Naive thymus-derived CD4-positive, alpha-beta T cell (primary cell): Measurements from ENCODE around the gene FOXP2. TPM values are rescaled to one million over a fixed set of nuclear protein-coding genes. Genes with fewer than 3 reads are reported as not detected.

ENCODE experiments used
- ATAC-seq: fragments of 150-1000 bp; cut with Tn5 transposase; 2 replicates; pipeline ENCODE4 v1.10.0; 2021; ENCODE audit warnings: mild to moderate bottlenecking, moderate library complexity
- CTCF ChIA-PET: fragments of 350-600 bp; sonication (Branson Sonifier 250); formaldehyde crosslinking; loops from one replicate; lab custom pipeline; 2021; ENCODE audit warnings: antibody characterized with exemption; lab: Charles Lee
- POLR2A ChIA-PET: fragments of 350-600 bp; sonication (Branson Sonifier 250); formaldehyde crosslinking; loops from one replicate; lab custom pipeline; 2021; ENCODE audit warnings: antibody characterized with exemption, inconsistent platforms; lab: Charles Lee
- DNase-seq, 9 donors: peaks; one replicate each; pipeline versions ENCODE4 v3.0.0 to v3.0.0-alpha.2; 2020 to 2022; ENCODE audit warnings: mixed read lengths in 1 of 9
- H3K27ac ChIP-seq: one replicate; pipeline ENCODE4 v1.7.0; 2013; ENCODE audit warnings: mild to moderate bottlenecking, low read depth, low read length, moderate library complexity
- H3K27me3 ChIP-seq, 2 donors: one replicate each; pipeline ENCODE4 v1.7.0; 2013; ENCODE audit warnings: low read length in 2 of 2, mild to moderate bottlenecking in 2 of 2, moderate library complexity in 2 of 2; ENCODE audit not compliant: control insufficient read depth in 2 of 2, insufficient read depth in 2 of 2
- H3K36me3 ChIP-seq, 3 experiments: 1 replicate in 2 of 3; 2 replicates in 1 of 3; pipeline ENCODE4 v1.7.0; 2013; ENCODE audit warnings: low read length in 3 of 3, mild to moderate bottlenecking in 3 of 3, moderate library complexity in 1 of 3; ENCODE audit not compliant: insufficient read depth in 3 of 3, control insufficient read depth in 2 of 3
- H3K4me1 ChIP-seq, 2 donors: one replicate each; pipeline ENCODE4 v1.7.0; 2013; ENCODE audit warnings: low read length in 2 of 2, mild to moderate bottlenecking in 2 of 2, moderate library complexity in 1 of 2; ENCODE audit not compliant: control insufficient read depth in 2 of 2, insufficient read depth in 2 of 2
- H3K4me3 ChIP-seq: 2 replicates; pipeline ENCODE4 v1.7.0; 2013; ENCODE audit warnings: mild to moderate bottlenecking, low read length
- H3K9me3 ChIP-seq, 3 experiments: 1 replicate in 2 of 3; 2 replicates in 1 of 3; pipeline ENCODE4 v1.7.0; 2013; ENCODE audit warnings: low read length in 3 of 3; ENCODE audit not compliant: control insufficient read depth in 2 of 3
- H3K27ac Mint-ChIP-seq, 9 donors: one replicate each; pipeline ENCODE4 v1.8.0; 2020 to 2022; ENCODE audit warnings: mixed read lengths in 9 of 9, mild to moderate bottlenecking in 8 of 9, moderate library complexity in 5 of 9, inconsistent platforms in 2 of 9
- H3K27me3 Mint-ChIP-seq, 5 donors: one replicate each; pipeline ENCODE4 v1.8.0; 2021 to 2022; ENCODE audit warnings: mixed read lengths in 5 of 5, mild to moderate bottlenecking in 1 of 5
- H3K36me3 Mint-ChIP-seq, 5 donors: one replicate each; pipeline ENCODE4 v1.8.0; 2020 to 2022; ENCODE audit warnings: mixed read lengths in 5 of 5, mild to moderate bottlenecking in 3 of 5, inconsistent platforms in 1 of 5
- H3K4me1 Mint-ChIP-seq, 7 donors: one replicate each; pipeline ENCODE4 v1.8.0; 2020 to 2022; ENCODE audit warnings: mixed read lengths in 7 of 7, mild to moderate bottlenecking in 3 of 7, inconsistent platforms in 1 of 7
- H3K4me3 Mint-ChIP-seq, 10 donors: one replicate each; pipeline ENCODE4 v1.8.0; 2020 to 2022; ENCODE audit warnings: mild to moderate bottlenecking in 10 of 10, mixed read lengths in 10 of 10, moderate library complexity in 6 of 10, inconsistent platforms in 2 of 10
- H3K9me3 Mint-ChIP-seq, 11 donors: one replicate each; pipeline ENCODE4 v1.8.0; 2020 to 2022; ENCODE audit warnings: mixed read lengths in 11 of 11, mild to moderate bottlenecking in 4 of 11, inconsistent platforms in 1 of 11, moderate library complexity in 1 of 11
- intact Hi-C, 2 donors: fragments of 100-400 bp; cut with micrococcal nuclease; formaldehyde crosslinking; loops; one replicate each; pipeline ENCODE4 v1.15.1; 2023
- polyA plus RNA-seq, 2 donors: library from polyadenylated mRNA; unstranded; fragments of 300-500 nt; fragmentation: Illumina TruSeq; gene quantifications; one replicate each; pipeline ENCODE4 v1.2.3, GENCODE V29; 2021
- total RNA-seq, 6 experiments: library from RNA in 5 of 6; stranded (reverse) in 5 of 6; gene quantifications; 1 replicate in 5 of 6; 2 replicates in 1 of 6; pipeline ENCODE4 v1.2.3 and lab custom pipeline; 2021 to 2026

FOXP2 gene
- total and polyA plus RNA-seq, 7 experiments from 2014 or later = not detected

GRCh38 chr7:114663502-114663901, 248.9 kb downstream of the FOXP2 start:
- intact Hi-C loops = loop anchor here in 1 of 2 donors (10.0 kb wide), 1 partner anchor 639 kb away; no protein-coding TSS in a partner anchor
- Mint-ChIP-seq H3K4me3 (no peak overlapping the region), H3K36me3 (no peaks in the 10 kb centered on the region), H3K27me3 (peaks cover 0 to 4% (median 0%) of the 10 kb centered on the region in 5 donors), H3K4me1 (no peaks in the 10 kb centered on the region), H3K9me3 (no peaks in the 10 kb centered on the region), H3K27ac (no peak overlapping the region)
- no peak for DNase-seq
- Histone ChIP-seq H3K36me3 (no peaks in the 10 kb centered on the region), H3K4me3 (no peak overlapping the region), H3K4me1 (no peaks in the 10 kb centered on the region), H3K27me3 (no peaks in the 10 kb centered on the region), H3K9me3 (no peaks in the 10 kb centered on the region), H3K27ac (no peak overlapping the region)
- CTCF ChIA-PET = no interaction called here
- POLR2A ChIA-PET = no interaction called here
- no peak for ATAC-seq

DNA sequence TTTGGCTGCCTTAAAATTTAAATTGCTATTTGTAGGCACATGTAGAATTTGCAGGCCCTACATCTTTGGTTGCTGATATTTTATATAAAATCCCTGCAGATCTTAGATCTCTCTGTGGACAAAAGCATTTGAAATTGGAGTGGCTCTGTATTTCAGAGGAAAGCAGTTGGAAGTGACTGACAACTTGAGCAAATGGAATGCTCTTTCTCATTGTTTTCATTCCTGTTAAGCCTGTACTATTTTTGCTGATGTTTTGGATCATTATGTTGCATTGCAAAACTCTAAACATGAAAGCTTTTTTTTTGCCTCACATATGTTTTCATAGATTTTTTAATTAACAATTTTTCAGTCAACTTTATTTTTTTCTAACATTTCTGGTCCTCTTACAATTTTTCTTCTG, 256.1 kb downstream of the FOXP2 start:
- intact Hi-C loops = no loop called here
- Mint-ChIP-seq H3K36me3 (no peaks in the 10 kb centered on the region), H3K27me3 (no peaks in the 10 kb centered on the region), H3K27ac (no peak overlapping the region), H3K9me3 (no peaks in the 10 kb centered on the region), H3K4me1 (no peaks in the 10 kb centered on the region), H3K4me3 (no peak overlapping the region)
- Histone ChIP-seq H3K9me3 (no peaks in the 10 kb centered on the region), H3K27me3 (no peaks in the 10 kb centered on the region), H3K4me1 (no peaks in the 10 kb centered on the region), H3K4me3 (no peak overlapping the region), H3K36me3 (no peaks in the 10 kb centered on the region), H3K27ac (no peak overlapping the region)
- ATAC-seq (no peak), DNase-seq (no peak)
- ChIA-PET POLR2A (no interaction called here), CTCF (no interaction called here)

- DNase-seq (no peak), ATAC-seq (no peak)
- H3K4me3 Mint-ChIP-seq = no peak overlapping the region
- intact Hi-C loops = no loop called here
- no peaks in the 10 kb centered on the region for H3K9me3 Mint-ChIP-seq
- no peaks in the 10 kb centered on the region for H3K27me3 ChIP-seq
- no peak overlapping the region for H3K4me3 ChIP-seq
- ChIA-PET CTCF (no interaction called here), POLR2A (no interaction called here)
- H3K27ac Mint-ChIP-seq = no peak overlapping the region
- no peaks in the 10 kb centered on the region for H3K27me3 Mint-ChIP-seq
- no peaks in the 10 kb centered on the region for H3K9me3 ChIP-seq
- no peaks in the 10 kb centered on the region for H3K4me1 Mint-ChIP-seq
- H3K36me3 Mint-ChIP-seq = no peaks in the 10 kb centered on the region
- no peak overlapping the region for H3K27ac ChIP-seq
- no peaks in the 10 kb centered on the region for H3K4me1 ChIP-seq
- no peaks in the 10 kb centered on the region for H3K36me3 ChIP-seq
These were observed 257.0 kb downstream of the FOXP2 start for GRCh38 chr7:114671563-114672123.

DNA sequence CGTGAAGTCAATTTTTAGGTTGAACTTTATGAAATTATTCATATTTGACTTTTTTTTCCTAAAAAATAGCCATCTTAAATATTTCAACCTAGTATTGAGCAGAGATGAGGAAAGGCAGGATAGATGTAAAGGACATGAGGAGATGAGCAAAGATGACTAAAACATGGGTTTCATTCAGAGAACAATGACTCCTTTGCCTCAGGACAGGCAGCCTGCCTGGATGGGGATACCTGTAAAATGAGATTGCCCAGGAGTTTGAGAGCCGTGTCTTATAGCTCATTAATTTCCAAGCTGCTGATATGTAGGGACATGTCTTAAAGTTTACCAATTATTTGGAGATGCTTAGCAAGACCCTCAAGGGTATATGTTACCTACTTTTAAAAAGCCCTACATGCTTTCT, 263.5 kb downstream of the FOXP2 start:
- Histone ChIP-seq H3K4me1 (no peaks in the 10 kb centered on the region), H3K9me3 (no peaks in the 10 kb centered on the region), H3K36me3 (no peaks in the 10 kb centered on the region), H3K27ac (no peak overlapping the region), H3K4me3 (no peak overlapping the region), H3K27me3 (no peaks in the 10 kb centered on the region)
- POLR2A ChIA-PET = no interaction called here
- CTCF ChIA-PET = no interaction called here
- H3K4me1 Mint-ChIP-seq = no peaks in the 10 kb centered on the region
- DNase-seq (no peak), ATAC-seq (no peak)
- peaks cover 0 to 5% (median 0%) of the 10 kb centered on the region in 11 donors for H3K9me3 Mint-ChIP-seq
- H3K27ac Mint-ChIP-seq = no peak overlapping the region
- H3K27me3 Mint-ChIP-seq = peaks cover 0 to 12% (median 0%) of the 10 kb centered on the region in 5 donors
- H3K36me3 Mint-ChIP-seq = no peaks in the 10 kb centered on the region
- intact Hi-C loops = no loop called here
- H3K4me3 Mint-ChIP-seq = no peak overlapping the region

DNA sequence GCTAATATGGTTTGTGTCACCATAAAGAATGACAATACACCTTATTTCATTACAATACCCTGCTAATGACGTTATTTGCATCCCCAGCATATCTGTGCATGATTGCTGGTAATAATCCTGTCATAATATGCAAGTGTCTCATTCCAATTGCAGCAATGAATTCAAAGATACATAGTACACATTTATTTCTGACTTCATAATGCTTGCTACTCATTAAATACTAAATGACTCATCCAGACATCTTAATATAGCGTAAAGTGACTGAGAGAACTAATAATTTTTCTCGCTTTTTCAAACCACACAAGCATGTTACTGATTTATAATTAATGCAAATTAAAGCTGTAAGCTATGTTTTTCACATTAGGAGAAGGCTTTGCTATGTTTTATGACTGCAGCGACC, 272.6 kb downstream of the FOXP2 start:
- H3K4me3 ChIP-seq = no peak overlapping the region
- intact Hi-C loops = no loop called here
- DNase-seq = no peak
- H3K4me1 ChIP-seq = no peaks in the 10 kb centered on the region
- H3K9me3 Mint-ChIP-seq = peaks cover 0 to 3% (median 0%) of the 10 kb centered on the region in 11 donors
- no peak overlapping the region for H3K4me3 Mint-ChIP-seq
- H3K27me3 Mint-ChIP-seq = peaks cover 0 to 8% (median 0%) of the 10 kb centered on the region in 5 donors
- no peaks in the 10 kb centered on the region for H3K36me3 ChIP-seq
- H3K27ac Mint-ChIP-seq = no peak overlapping the region
- no peak overlapping the region for H3K27ac ChIP-seq
- no peaks in the 10 kb centered on the region for H3K4me1 Mint-ChIP-seq
- POLR2A ChIA-PET = no interaction called here
- CTCF ChIA-PET = no interaction called here
- no peaks in the 10 kb centered on the region for H3K27me3 ChIP-seq
- no peak for ATAC-seq
- no peaks in the 10 kb centered on the region for H3K9me3 ChIP-seq
- no peaks in the 10 kb centered on the region for H3K36me3 Mint-ChIP-seq

- no peaks in the 10 kb centered on the region for H3K4me1 ChIP-seq
- Mint-ChIP-seq H3K4me1 (no peaks in the 10 kb centered on the region), H3K27ac (no peak overlapping the region), H3K27me3 (peaks cover 0 to 8% (median 0%) of the 10 kb centered on the region in 5 donors), H3K4me3 (no peak overlapping the region), H3K9me3 (peaks cover 0 to 3% (median 0%) of the 10 kb centered on the region in 11 donors), H3K36me3 (no peaks in the 10 kb centered on the region)
- H3K36me3 ChIP-seq = no peaks in the 10 kb centered on the region
- no peak overlapping the region for H3K4me3 ChIP-seq
- intact Hi-C loops = no loop called here
- no peaks in the 10 kb centered on the region for H3K9me3 ChIP-seq
- CTCF ChIA-PET = no interaction called here
- ATAC-seq = no peak
- H3K27me3 ChIP-seq = no peaks in the 10 kb centered on the region
- no peak overlapping the region for H3K27ac ChIP-seq
- no peak for DNase-seq
- POLR2A ChIA-PET = no interaction called here
These were observed 273.9 kb downstream of the FOXP2 start for GRCh38 chr7:114688443-114689055.

- intact Hi-C loops = no loop called here
- no peaks in the 10 kb centered on the region for H3K4me1 Mint-ChIP-seq
- no peak overlapping the region for H3K4me3 Mint-ChIP-seq
- no peak overlapping the region for H3K27ac Mint-ChIP-seq
- ChIA-PET POLR2A (no interaction called here), CTCF (no interaction called here)
- Histone ChIP-seq H3K4me1 (no peaks in the 10 kb centered on the region), H3K9me3 (no peaks in the 10 kb centered on the region), H3K27me3 (no peaks in the 10 kb centered on the region), H3K36me3 (no peaks in the 10 kb centered on the region), H3K4me3 (no peak overlapping the region), H3K27ac (no peak overlapping the region)
- peaks cover 0 to 8% (median 4%) of the 10 kb centered on the region in 5 donors for H3K27me3 Mint-ChIP-seq
- ATAC-seq = no peak
- peaks cover 0 to 3% (median 0%) of the 10 kb centered on the region in 11 donors for H3K9me3 Mint-ChIP-seq
- no peak for DNase-seq
- no peaks in the 10 kb centered on the region for H3K36me3 Mint-ChIP-seq
These were observed 274.8 kb downstream of the FOXP2 start for GRCh38 chr7:114689406-114689805.
